Fibroblast of lung (primary cell): ENCODE measurements around the gene RPS6KA4. TPM values are rescaled to one million over a fixed set of nuclear protein-coding genes. Genes with fewer than 3 reads are reported as not detected.

Source experiments
- DNase-seq, 2 donors: peaks; one replicate each; pipeline versions ENCODE4 v3.0.0 to v3.0.0-alpha.2; 2010; ENCODE audit warnings: low read depth in 2 of 2
- H2AFZ ChIP-seq: 2 replicates; pipeline ENCODE4 v1.5.1; 2012; ENCODE audit warnings: low read length, control low read depth, inconsistent platforms
- H3K27ac ChIP-seq: 2 replicates; pipeline ENCODE4 v1.5.1; 2011; ENCODE audit warnings: low read length, control low read depth; ENCODE audit not compliant: insufficient read depth
- H3K27me3 ChIP-seq: 2 replicates; pipeline ENCODE4 v1.5.1; 2011; ENCODE audit warnings: mild to moderate bottlenecking, low read length; ENCODE audit not compliant: control insufficient read depth, insufficient read depth
- H3K36me3 ChIP-seq: 2 replicates; pipeline ENCODE4 v1.5.1; 2011; ENCODE audit warnings: low read length; ENCODE audit not compliant: control insufficient read depth, insufficient read depth
- H3K4me1 ChIP-seq: 2 replicates; pipeline ENCODE4 v1.5.1; 2011; ENCODE audit warnings: low read length; ENCODE audit not compliant: control insufficient read depth, insufficient read depth; ENCODE audit errors: extremely low read depth
- H3K4me2 ChIP-seq: 2 replicates; pipeline ENCODE4 v1.5.1; 2011; ENCODE audit warnings: low read length, control low read depth; ENCODE audit not compliant: insufficient read depth; ENCODE audit errors: extremely low read depth
- H3K4me3 ChIP-seq, 4 experiments: fragments of 200-600 bp in 1 of 4; sonication (generic) in 1 of 4; replicated peaks in 1 of 4; 2 replicates each; pipeline ENCODE4 v1.5.1; 2011 to 2016; ENCODE audit warnings: low read length in 4 of 4, low read depth in 3 of 4, mild to moderate bottlenecking in 3 of 4, control low read depth in 2 of 4, inconsistent platforms in 1 of 4, mixed read lengths in 1 of 4; ENCODE audit not compliant: insufficient read depth in 1 of 4; ENCODE audit errors: control extremely low read depth in 1 of 4
- H3K79me2 ChIP-seq: 2 replicates; pipeline ENCODE4 v1.5.1; 2012; ENCODE audit warnings: mild to moderate bottlenecking, low read length, inconsistent platforms; ENCODE audit not compliant: control insufficient read depth, insufficient read depth
- H3K9ac ChIP-seq: 2 replicates; pipeline ENCODE4 v1.5.1; 2011; ENCODE audit warnings: mild to moderate bottlenecking, low read length, control low read depth; ENCODE audit not compliant: insufficient read depth
- H3K9me3 ChIP-seq: 2 replicates; pipeline ENCODE4 v1.5.1; 2012; ENCODE audit warnings: low read depth, low read length; ENCODE audit not compliant: control insufficient read depth, insufficient read depth
- H4K20me1 ChIP-seq: 2 replicates; pipeline ENCODE4 v1.5.1; 2011; ENCODE audit warnings: low read length; ENCODE audit not compliant: control insufficient read depth, insufficient read depth; ENCODE audit errors: extremely low read depth
- CTCF ChIP-seq, 2 donors: IDR thresholded peaks in 1 of 2; conservative IDR thresholded peaks in 1 of 2; 1 replicate in 1 of 2; 2 replicates in 1 of 2; pipeline ENCODE4 v1.5.1; 2011 to 2012; ENCODE audit warnings: low read length in 2 of 2, control low read depth in 1 of 2, inconsistent platforms in 1 of 2, low read depth in 1 of 2, mild to moderate bottlenecking in 1 of 2
- EZH2 ChIP-seq: IDR thresholded peaks from 2 replicates; pipeline ENCODE4 v1.5.1; 2012; ENCODE audit warnings: low read length, control low read depth, mild to moderate bottlenecking; ENCODE audit errors: missing control alignments
- polyA plus RNA-seq, 2 donors: library from polyadenylated mRNA; depleted of rRNA in 1 of 2; stranded (reverse) in 1 of 2; unstranded in 1 of 2; fragments of >200 nt; gene quantifications; 2 replicates each; pipeline ENCODE4 v1.2.1, GENCODE V29; 2011 to 2012; ENCODE audit warnings: missing spikeins in 1 of 2
- total RNA-seq: library from RNA; depleted of rRNA; stranded (reverse); fragments of >200 nt; gene quantifications from 2 replicates; pipeline ENCODE4 v1.2.1, GENCODE V29; 2014

The RPS6KA4 gene
- total and polyA plus RNA-seq, 2 donors (not counting 1 experiment from before 2014, with no cell fraction given) = 15.9 to 27.6 TPM

- Histone ChIP-seq H3K9me3 (no peaks in the 10 kb centered on the region), H3K36me3 (peaks cover 11% of the 10 kb centered on the region), H2AFZ (no peak overlapping the region), H3K9ac (no peak overlapping the region), H3K27ac (no peak overlapping the region), H3K4me1 (no peaks in the 10 kb centered on the region), H4K20me1 (no peaks in the 10 kb centered on the region), H3K27me3 (no peaks in the 10 kb centered on the region), H3K79me2 (no peaks in the 10 kb centered on the region), H3K4me2 (no peak overlapping the region), H3K4me3 (no peak overlapping the region)
- DNase-seq = no peak
- TF ChIP-seq CTCF (conservative IDR thresholded peaks at IDR 0.05 in 1 of 2, IDR thresholded peaks at IDR 0.05 in 1 of 2; ENCODE audit: low read depth in 1 of 2, low read length in 2 of 2) (no peak), EZH2 (no peak)
These were observed 12.2 kb downstream of the RPS6KA4 start for GRCh38 chr11:64371201-64371600.

GRCh38 chr11:64372021-64372420, 13.1 kb downstream of the RPS6KA4 start:
- H3K9ac ChIP-seq = no peak overlapping the region
- H3K4me2 ChIP-seq = no peak overlapping the region
- no peaks in the 10 kb centered on the region for H3K79me2 ChIP-seq
- no peaks in the 10 kb centered on the region for H3K27me3 ChIP-seq
- no peak overlapping the region for H3K4me3 ChIP-seq
- no peaks in the 10 kb centered on the region for H4K20me1 ChIP-seq
- no peaks in the 10 kb centered on the region for H3K9me3 ChIP-seq
- no peaks in the 10 kb centered on the region for H3K4me1 ChIP-seq
- peaks cover 11% of the 10 kb centered on the region for H3K36me3 ChIP-seq
- TF ChIP-seq EZH2 (no peak), CTCF (conservative IDR thresholded peaks at IDR 0.05 in 1 of 2, IDR thresholded peaks at IDR 0.05 in 1 of 2; ENCODE audit: low read depth in 1 of 2, low read length in 2 of 2) (no peak)
- no peak overlapping the region for H3K27ac ChIP-seq
- no peak for DNase-seq
- no peak overlapping the region for H2AFZ ChIP-seq

GRCh38 chr11:64372802-64373597, 14.0 kb downstream of the RPS6KA4 start:
- no peak overlapping the region for H3K27ac ChIP-seq

More at GRCh38 chr11:64372802-64373597, 14.0 kb downstream of the RPS6KA4 start:
- no peak overlapping the region for H3K4me2 ChIP-seq
- no peak overlapping the region for H3K4me3 ChIP-seq
- H3K4me1 ChIP-seq = no peaks in the 10 kb centered on the region
- no peak for DNase-seq
- no peak for TF ChIP-seq CTCF (conservative IDR thresholded peaks at IDR 0.05 in 1 of 2, IDR thresholded peaks at IDR 0.05 in 1 of 2; ENCODE audit: low read depth in 1 of 2, low read length in 2 of 2)
- TF ChIP-seq EZH2 = no peak
- no peaks in the 10 kb centered on the region for H3K9me3 ChIP-seq
- H3K36me3 ChIP-seq = peaks cover 11% of the 10 kb centered on the region
- no peak overlapping the region for H2AFZ ChIP-seq
- no peaks in the 10 kb centered on the region for H3K79me2 ChIP-seq
- H3K27me3 ChIP-seq = no peaks in the 10 kb centered on the region
- no peak overlapping the region for H3K9ac ChIP-seq
- no peaks in the 10 kb centered on the region for H4K20me1 ChIP-seq
